Stimulated activated CD8-positive, alpha-beta memory T cell treated with anti-CD3 and anti-CD28 coated beads, Interleukin-4, amount 100 ng/mL, for 48 hours (primary cell): Measurements from ENCODE around the gene DIP2A.
"Not testable (repeated sequence)": the region's sequence is repeated elsewhere in the genome, so short reads cannot be mapped to it uniquely, and the experiment has no call there.

ENCODE experiments used
- DNase-seq: peaks from one replicate; pipeline ENCODE4 v3.0.0-alpha.2; 2020

The DIP2A gene

GRCh38 chr21:46448855-46449254 is 9.8 kb upstream of the DIP2A start:
- DNase-seq: not testable (repeated sequence)

GRCh38 chr21:46452710-46453109 is 6.0 kb upstream of the DIP2A start:
- no peak for DNase-seq

- no peak for DNase-seq
Measured at GRCh38 chr21:46454142-46454541, 4.5 kb upstream of the DIP2A start.

GRCh38 chr21:46454634-46455390 is 3.9 kb upstream of the DIP2A start:
- DNase-seq: no peak

GRCh38 chr21:46455575-46456385 is 2.9 kb upstream of the DIP2A start:
- no peak for DNase-seq

GRCh38 chr21:46456750-46457149 is 1.9 kb upstream of the DIP2A start:
- no peak for DNase-seq

GRCh38 chr21:46457801-46458314 is 833 bp upstream of the DIP2A start:
- no peak for DNase-seq

- DNase-seq: no peak
Measured at GRCh38 chr21:46459024-46459355, 299 bp downstream of the DIP2A start.

GRCh38 chr21:46459356-46460112 is 843 bp downstream of the DIP2A start:
- peak; percentile 42 for DNase-seq

- no peak for DNase-seq
Measured at GRCh38 chr21:46461909-46462308, 3.2 kb downstream of the DIP2A start.

GRCh38 chr21:46465153-46465552 is 6.5 kb downstream of the DIP2A start:
- DNase-seq: not testable (repeated sequence)

GRCh38 chr21:46465651-46466050 is 7.0 kb downstream of the DIP2A start:
- no peak for DNase-seq

- DNase-seq: no peak
Measured at GRCh38 chr21:46468108-46468774, 9.6 kb downstream of the DIP2A start.

- DNase-seq: no peak
Measured at GRCh38 chr21:46469275-46469674, 10.6 kb downstream of the DIP2A start.

GRCh38 chr21:46471514-46471913 is 12.8 kb downstream of the DIP2A start:
- no peak for DNase-seq

GRCh38 chr21:46472246-46472645 is 13.6 kb downstream of the DIP2A start:
- DNase-seq: no peak

GRCh38 chr21:46474382-46474781 is 15.7 kb downstream of the DIP2A start:
- no peak for DNase-seq

- no peak for DNase-seq
Measured at GRCh38 chr21:46475296-46475695, 16.6 kb downstream of the DIP2A start.

- no peak for DNase-seq
Measured at GRCh38 chr21:46477765-46478164, 19.1 kb downstream of the DIP2A start.

- DNase-seq: no peak
Measured at GRCh38 chr21:46478910-46479309, 20.2 kb downstream of the DIP2A start.

- no peak for DNase-seq
Measured at GRCh38 chr21:46480466-46480865, 21.8 kb downstream of the DIP2A start.

GRCh38 chr21:46482225-46482845 is 23.6 kb downstream of the DIP2A start:
- no peak for DNase-seq
